M059J (cell line): ENCODE measurements around the gene ZNRF1. TPM values are rescaled to one million over a fixed set of nuclear protein-coding genes. Genes with fewer than 3 reads are reported as not detected.
"Not testable (repeated sequence)": the region's sequence is repeated elsewhere in the genome, so short reads cannot be mapped to it uniquely, and the experiment has no call there.

Source experiments
- DNase-seq: peaks from one replicate; pipeline ENCODE4 v3.0.0-alpha.2; 2012; ENCODE audit warnings: low read depth
- total RNA-seq: library from RNA; depleted of rRNA; stranded (reverse); fragments of >200 nt; shearing (Covaris generic); gene quantifications from 2 replicates; pipeline ENCODE4 v1.2.3, GENCODE V29; 2014

ZNRF1 gene
- total RNA-seq, 1 experiment from 2014 or later = 19.3 TPM

- DNase-seq = peak; percentile 60
These were observed 1.8 kb downstream of the ZNRF1 start for GRCh38 chr16:75000481-75001081.

GRCh38 chr16:75002474-75002873 lies 3.6 kb downstream of the ZNRF1 start:
- no peak for DNase-seq

- no peak for DNase-seq
These were observed 5.1 kb downstream of the ZNRF1 start for GRCh38 chr16:75003931-75004330.

- no peak for DNase-seq
These were observed 5.6 kb downstream of the ZNRF1 start for GRCh38 chr16:75004460-75004859.

- no peak for DNase-seq
These were observed 6.9 kb downstream of the ZNRF1 start for GRCh38 chr16:75005697-75006096.

GRCh38 chr16:75007443-75007842 lies 8.6 kb downstream of the ZNRF1 start:
- DNase-seq = no peak

- no peak for DNase-seq
These were observed 11.6 kb downstream of the ZNRF1 start for GRCh38 chr16:75010427-75010826.

GRCh38 chr16:75011634-75012307 lies 12.9 kb downstream of the ZNRF1 start:
- DNase-seq = peak; percentile 95

- DNase-seq = peak; percentile 37
These were observed 13.7 kb downstream of the ZNRF1 start for GRCh38 chr16:75012380-75013081.

GRCh38 chr16:75013123-75013522 lies 14.3 kb downstream of the ZNRF1 start:
- DNase-seq = not testable (repeated sequence)

- no peak for DNase-seq
These were observed 15.5 kb downstream of the ZNRF1 start for GRCh38 chr16:75014318-75014717.

GRCh38 chr16:75016451-75017081 lies 17.7 kb downstream of the ZNRF1 start:
- DNase-seq = peak; percentile 45

GRCh38 chr16:75017670-75018525 lies 19.1 kb downstream of the ZNRF1 start:
- DNase-seq = no peak

GRCh38 chr16:75019007-75019406 lies 20.2 kb downstream of the ZNRF1 start:
- DNase-seq = peak; percentile 72

GRCh38 chr16:75019586-75019985 lies 20.8 kb downstream of the ZNRF1 start:
- no peak for DNase-seq

GRCh38 chr16:75021410-75021809 lies 22.6 kb downstream of the ZNRF1 start:
- DNase-seq = no peak

GRCh38 chr16:75022567-75022966 lies 23.7 kb downstream of the ZNRF1 start:
- peak; percentile 53 for DNase-seq

- peak; percentile 53 for DNase-seq
These were observed 24.2 kb downstream of the ZNRF1 start for GRCh38 chr16:75023009-75023408.

- DNase-seq = no peak
These were observed 25.4 kb downstream of the ZNRF1 start for GRCh38 chr16:75024182-75024581.

GRCh38 chr16:75024594-75024993 lies 25.8 kb downstream of the ZNRF1 start:
- no peak for DNase-seq

- peak; percentile 48 for DNase-seq
These were observed 26.9 kb downstream of the ZNRF1 start for GRCh38 chr16:75025761-75026160.
